Common myeloid progenitor, CD34-positive (primary cell): Measurements from ENCODE around the gene NGRN.
"Not testable (repeated sequence)": the region's sequence is repeated elsewhere in the genome, so short reads cannot be mapped to it uniquely, and the experiment has no call there.

Experiments
- CTCF ChIA-PET: fragments of 350-600 bp; sonication (Branson Sonifier 250); formaldehyde crosslinking; loops from one replicate; lab custom pipeline; 2021; ENCODE audit warnings: antibody characterized with exemption; lab: Charles Lee
- POLR2A ChIA-PET: fragments of 350-600 bp; sonication (Branson Sonifier 250); formaldehyde crosslinking; loops from one replicate; lab custom pipeline; 2021; ENCODE audit warnings: antibody characterized with exemption; lab: Charles Lee
- DNase-seq, 3 donors: peaks; one replicate each; pipeline versions ENCODE4 v3.0.0 to v3.0.0-alpha.2; 2013
- H3K27ac ChIP-seq, 2 experiments: 1 replicate in 1 of 2; 2 replicates in 1 of 2; pipeline ENCODE4 v1.7.0; 2013; ENCODE audit warnings: inconsistent platforms in 2 of 2, low read length in 2 of 2, mild to moderate bottlenecking in 2 of 2, low read depth in 1 of 2, moderate library complexity in 1 of 2; ENCODE audit not compliant: severe bottlenecking in 2 of 2, insufficient read depth in 1 of 2, poor library complexity in 1 of 2
- H3K27me3 ChIP-seq, 5 experiments: replicated peaks in 2 of 5; 1 replicate in 3 of 5; 2 replicates in 2 of 5; pipeline versions ENCODE4 v1.6.1 to v1.7.0; 2013; ENCODE audit warnings: low read length in 4 of 5, mild to moderate bottlenecking in 2 of 5, moderate library complexity in 2 of 5, inconsistent platforms in 1 of 5; ENCODE audit not compliant: insufficient read depth in 5 of 5, control insufficient read depth in 4 of 5
- H3K36me3 ChIP-seq, 4 experiments: 1 replicate in 2 of 4; 2 replicates in 2 of 4; pipeline versions ENCODE4 v1.6.1 to v1.7.0; 2013; ENCODE audit warnings: low read length in 3 of 4, control low read depth in 1 of 4, mild to moderate bottlenecking in 1 of 4; ENCODE audit not compliant: control insufficient read depth in 4 of 4, insufficient read depth in 4 of 4
- H3K4me1 ChIP-seq, 4 experiments: 1 replicate in 3 of 4; 2 replicates in 1 of 4; pipeline versions ENCODE4 v1.6.1 to v1.7.1; 2013; ENCODE audit warnings: low read length in 3 of 4, mild to moderate bottlenecking in 3 of 4, control low read depth in 1 of 4, inconsistent platforms in 1 of 4, moderate library complexity in 1 of 4; ENCODE audit not compliant: control insufficient read depth in 4 of 4, insufficient read depth in 4 of 4; ENCODE audit errors: control extremely low read depth in 1 of 4
- H3K4me3 ChIP-seq, 7 experiments: 1 replicate in 4 of 7; 2 replicates in 3 of 7; pipeline versions ENCODE4 v1.5.1 to v1.7.0; 2013; ENCODE audit warnings: mild to moderate bottlenecking in 7 of 7, low read length in 6 of 7, moderate library complexity in 6 of 7, inconsistent platforms in 2 of 7, low read depth in 2 of 7, control low read depth in 1 of 7; ENCODE audit not compliant: insufficient read depth in 4 of 7, control insufficient read depth in 1 of 7; ENCODE audit errors: extremely low read depth in 1 of 7
- H3K9me3 ChIP-seq, 5 experiments: 1 replicate in 4 of 5; 2 replicates in 1 of 5; pipeline versions ENCODE4 v1.6.1 to v1.7.1; 2013; ENCODE audit warnings: low read length in 4 of 5, mild to moderate bottlenecking in 2 of 5, inconsistent platforms in 1 of 5, low read depth in 1 of 5, moderate library complexity in 1 of 5; ENCODE audit not compliant: control insufficient read depth in 4 of 5, insufficient read depth in 2 of 5; ENCODE audit errors: control extremely low read depth in 1 of 5
- WGBS: methylation state at CpG from one replicate; pipeline ENCODE4 v1.1.5; 2013; ENCODE audit not compliant: insufficient coverage; 5-methylcytosine and 5-hydroxymethylcytosine counted together

Gene NGRN

DNA sequence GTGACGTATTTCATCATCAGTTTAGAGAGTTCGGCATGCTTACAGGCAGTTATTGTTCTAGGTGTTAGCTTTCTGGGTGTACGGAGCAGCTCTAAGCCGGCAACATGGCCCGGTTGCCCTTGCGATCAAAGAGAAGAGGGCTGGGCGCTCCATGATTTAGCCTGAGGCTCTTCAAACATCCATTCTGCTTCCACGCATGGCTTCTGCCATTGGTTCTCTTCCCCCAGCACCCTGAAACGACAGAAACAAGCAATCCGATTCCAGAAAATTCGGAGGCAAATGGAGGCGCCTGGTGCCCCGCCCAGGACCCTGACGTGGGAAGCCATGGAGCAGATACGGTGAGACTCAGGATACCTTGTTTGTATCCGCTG lies 574 bp downstream of the NGRN start:
- ChIA-PET POLR2A (interaction anchor here (1.0 to 1.2 kb wide), 3 partner anchors 11 to 32 kb away, joined by 3 to 4 read pairs (median 3); partner anchors contain the start of genes CIB1, GDPGP1 and TTLL13), CTCF (interaction anchor here (1.4 kb wide), 1 partner anchor 44 kb away, joined by 4 read pairs; no protein-coding TSS in a partner anchor)
- H3K9me3 ChIP-seq, result no peaks in the 10 kb centered on the region
- peak in 1 of 3 donors; percentile 34 for DNase-seq
- 0% methylated on average over 16 of the region's 16 CpGs for WGBS
- peak overlapping the region; percentile 63 to 93 (median 84) for H3K4me3 ChIP-seq
- no peaks in the 10 kb centered on the region for H3K27me3 ChIP-seq
- H3K4me1 ChIP-seq, result peaks cover 21 to 36% (median 33%) of the 10 kb centered on the region in 4 experiments
- H3K36me3 ChIP-seq, result peaks cover 5 to 26% (median 18%) of the 10 kb centered on the region in 4 experiments
- H3K27ac ChIP-seq, result peak overlapping the region; percentile 87 to 94

GRCh38 chr15:90266485-90266884 lies 1.0 kb downstream of the NGRN start:
- no CpG with 5 or more reads among the region's 15 CpGs for WGBS
- DNase-seq, result peak in 2 of 3 donors; percentile 30 to 41
- Histone ChIP-seq H3K9me3 (no peaks in the 10 kb centered on the region), H3K36me3 (peaks cover 6 to 30% (median 20%) of the 10 kb centered on the region in 4 experiments), H3K27ac (peak overlapping the region; percentile 87 to 94), H3K4me1 (peaks cover 21 to 36% (median 33%) of the 10 kb centered on the region in 4 experiments), H3K27me3 (no peaks in the 10 kb centered on the region), H3K4me3 (peak overlapping the region; percentile 63 to 93 (median 84))
- CTCF ChIA-PET, result interaction anchor here (1.4 kb wide), 1 partner anchor 45 kb away, joined by 4 read pairs; no protein-coding TSS in a partner anchor
- POLR2A ChIA-PET, result interaction anchor here (1.0 to 1.2 kb wide), 2 partner anchors 11 to 33 kb away, joined by 3 to 4 read pairs; partner anchors contain the start of genes CIB1 and GDPGP1

GRCh38 chr15:90268415-90268814 lies 2.9 kb downstream of the NGRN start:
- WGBS, result no CpG with 5 or more reads among the region's 1 CpG
- no peak for DNase-seq
- ChIA-PET CTCF (interaction anchor here (0.9 to 1.3 kb wide), 3 partner anchors 12 to 125 kb away, joined by 3 to 4 read pairs (median 4); no protein-coding TSS in a partner anchor), POLR2A (interaction anchor here (0.5 kb wide), 1 partner anchor 613 kb away, joined by 3 read pairs; the partner anchor contains the start of gene KIF7)
- H3K4me1 ChIP-seq, result peaks cover 21 to 36% (median 33%) of the 10 kb centered on the region in 4 experiments
- H3K4me3 ChIP-seq, result no peak overlapping the region
- H3K27me3 ChIP-seq, result no peaks in the 10 kb centered on the region
- no peaks in the 10 kb centered on the region for H3K9me3 ChIP-seq
- no peak overlapping the region for H3K27ac ChIP-seq
- peaks cover 18 to 47% (median 32%) of the 10 kb centered on the region in 4 experiments for H3K36me3 ChIP-seq

- Histone ChIP-seq H3K4me3 (no peak overlapping the region), H3K9me3 (no peaks in the 10 kb centered on the region), H3K27ac (no peak overlapping the region), H3K4me1 (peaks cover 14 to 22% (median 21%) of the 10 kb centered on the region in 4 experiments), H3K36me3 (peaks cover 20 to 58% (median 34%) of the 10 kb centered on the region in 4 experiments), H3K27me3 (no peaks in the 10 kb centered on the region)
- CTCF ChIA-PET, result interaction anchor here (0.9 to 1.7 kb wide), 6 partner anchors 11 to 38 kb away, joined by 3 to 6 read pairs (median 3); partner anchors contain the start of gene TTLL13
- POLR2A ChIA-PET, result no interaction called here
- no peak for DNase-seq
- 99% methylated on average over 9 of the region's 10 CpGs for WGBS
Observed at GRCh38 chr15:90270502-90271150, 5.2 kb downstream of the NGRN start.

DNA sequence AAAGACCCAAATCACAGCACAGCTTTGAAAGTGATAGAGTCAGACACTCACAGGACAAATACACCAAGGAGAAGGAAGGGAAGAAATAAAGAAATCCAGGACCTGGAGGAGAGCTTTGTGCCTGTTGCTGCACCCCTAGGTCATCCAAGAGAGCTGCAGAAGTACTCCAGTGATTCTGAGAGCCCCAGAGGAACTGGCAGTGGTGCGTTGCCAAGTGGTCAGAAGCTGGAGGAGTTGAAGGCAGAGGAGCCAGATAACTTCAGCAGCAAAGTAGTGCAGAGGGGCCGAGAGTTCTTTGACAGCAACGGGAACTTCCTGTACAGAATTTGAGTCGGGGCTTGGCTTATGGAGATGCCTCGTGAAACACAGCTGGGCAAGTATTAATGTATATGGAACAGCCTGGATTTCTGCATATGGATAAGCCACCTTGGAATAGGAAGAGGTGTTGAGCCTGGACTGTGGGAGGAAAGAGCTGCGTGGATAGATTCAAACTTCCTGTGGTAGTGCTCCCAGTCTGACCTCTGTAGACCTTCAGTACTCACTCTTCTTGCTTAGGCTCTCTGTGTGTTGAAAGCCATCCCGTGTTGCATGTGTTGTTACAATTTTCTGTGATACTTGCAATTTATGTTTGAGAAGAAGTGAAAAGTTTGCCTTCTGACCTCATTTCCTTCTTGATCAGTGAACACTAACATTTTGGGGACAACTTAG lies 6.1 kb downstream of the NGRN start:
- ChIA-PET CTCF (interaction anchor here (1.2 to 1.7 kb wide), 3 partner anchors 11 to 23 kb away, joined by 3 to 6 read pairs (median 6); partner anchors contain the start of gene TTLL13), POLR2A (interaction anchor here (0.6 kb wide), 1 partner anchor 428 kb away, joined by 4 read pairs; no protein-coding TSS in a partner anchor)
- peaks cover 20 to 58% (median 34%) of the 10 kb centered on the region in 4 experiments for H3K36me3 ChIP-seq
- peaks cover 13 to 15% (median 13%) of the 10 kb centered on the region in 4 experiments for H3K4me1 ChIP-seq
- H3K27me3 ChIP-seq, result no peaks in the 10 kb centered on the region
- 86% methylated on average over 6 of the region's 7 CpGs for WGBS
- no peak overlapping the region for H3K27ac ChIP-seq
- no peaks in the 10 kb centered on the region for H3K9me3 ChIP-seq
- no peak overlapping the region for H3K4me3 ChIP-seq
- no peak for DNase-seq

GRCh38 chr15:90278467-90278866 lies 13.0 kb downstream of the NGRN start:
- POLR2A ChIA-PET, result interaction anchor here (0.6 kb wide), 1 partner anchor 570 kb away, joined by 3 read pairs; no protein-coding TSS in a partner anchor
- CTCF ChIA-PET, result not testable (repeated sequence)
- WGBS, result 98% methylated on average over 9 of the region's 12 CpGs

More at GRCh38 chr15:90278467-90278866, 13.0 kb downstream of the NGRN start:
- H3K4me3 ChIP-seq, H3K27ac ChIP-seq, H3K27me3 ChIP-seq, H3K9me3 ChIP-seq, DNase-seq, H3K4me1 ChIP-seq: not testable (repeated sequence)
- peaks cover 0 to 12% (median 2%) of the 10 kb centered on the region in 4 experiments for H3K36me3 ChIP-seq
